IPS-18a (cell line): ENCODE measurements around the gene WNK1.

Source experiments
- H3K27ac ChIP-seq: one replicate; pipeline ENCODE4 v1.5.1; 2013; ENCODE audit warnings: low read length
- H3K27me3 ChIP-seq: one replicate; pipeline ENCODE4 v1.6.1; 2013; ENCODE audit warnings: mild to moderate bottlenecking, low read length; ENCODE audit not compliant: control insufficient read depth, insufficient read depth
- H3K36me3 ChIP-seq: one replicate; pipeline ENCODE4 v1.6.1; 2013; ENCODE audit warnings: low read depth, low read length; ENCODE audit not compliant: control insufficient read depth
- H3K4me1 ChIP-seq: one replicate; pipeline ENCODE4 v1.6.1; 2013; ENCODE audit warnings: low read depth, low read length; ENCODE audit not compliant: control insufficient read depth
- H3K4me3 ChIP-seq: one replicate; pipeline ENCODE4 v1.5.1; 2013; ENCODE audit warnings: low read length
- H3K9ac ChIP-seq: one replicate; pipeline ENCODE4 v1.6.1; 2013; ENCODE audit warnings: mild to moderate bottlenecking, low read length, moderate library complexity
- H3K9me3 ChIP-seq: one replicate; pipeline ENCODE4 v1.6.1; 2013; ENCODE audit warnings: low read depth, low read length; ENCODE audit not compliant: control insufficient read depth

Gene WNK1

DNA sequence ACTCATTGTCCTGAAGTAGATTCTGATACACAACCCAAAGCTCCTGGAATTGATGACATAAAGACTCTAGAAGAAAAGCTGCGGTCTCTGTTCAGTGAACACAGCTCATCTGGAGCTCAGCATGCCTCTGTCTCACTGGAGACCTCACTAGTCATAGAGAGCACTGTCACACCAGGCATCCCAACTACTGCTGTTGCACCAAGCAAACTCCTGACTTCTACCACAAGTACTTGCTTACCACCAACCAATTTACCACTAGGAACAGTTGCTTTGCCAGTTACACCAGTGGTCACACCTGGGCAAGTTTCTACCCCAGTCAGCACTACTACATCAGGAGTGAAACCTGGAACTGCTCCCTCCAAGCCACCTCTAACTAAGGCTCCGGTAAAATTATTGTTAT is 133.3 kb downstream of the WNK1 start:
- no peak overlapping the region for H3K9ac ChIP-seq
- H3K36me3 ChIP-seq: peaks cover 97% of the 10 kb centered on the region
- H3K4me3 ChIP-seq: no peak overlapping the region
- no peaks in the 10 kb centered on the region for H3K27me3 ChIP-seq
- H3K27ac ChIP-seq: no peak overlapping the region
- no peaks in the 10 kb centered on the region for H3K4me1 ChIP-seq
- no peaks in the 10 kb centered on the region for H3K9me3 ChIP-seq

DNA sequence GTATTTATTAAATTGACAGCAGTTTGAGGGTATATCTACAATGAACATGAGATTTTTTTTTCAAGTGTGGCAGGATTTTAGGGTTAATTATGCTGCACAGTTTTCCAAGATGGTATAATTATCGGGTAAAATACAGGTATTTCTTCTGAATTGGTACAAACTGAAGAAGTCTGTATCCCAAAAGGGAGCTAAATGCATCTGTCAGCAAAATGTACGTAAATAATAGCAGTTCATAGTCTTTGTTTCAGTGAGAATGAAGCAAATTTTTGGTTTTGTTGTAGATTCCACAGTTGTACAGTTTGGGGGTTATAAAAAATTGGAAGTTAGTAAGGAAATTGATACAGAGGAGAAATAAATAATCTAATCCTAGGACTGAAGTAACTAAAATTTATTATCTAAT is 133.8 kb downstream of the WNK1 start:
- H3K27ac ChIP-seq: no peak overlapping the region
- peaks cover 92% of the 10 kb centered on the region for H3K36me3 ChIP-seq
- H3K4me1 ChIP-seq: no peaks in the 10 kb centered on the region
- H3K27me3 ChIP-seq: no peaks in the 10 kb centered on the region
- H3K4me3 ChIP-seq: no peak overlapping the region
- H3K9ac ChIP-seq: no peak overlapping the region
- no peaks in the 10 kb centered on the region for H3K9me3 ChIP-seq

DNA sequence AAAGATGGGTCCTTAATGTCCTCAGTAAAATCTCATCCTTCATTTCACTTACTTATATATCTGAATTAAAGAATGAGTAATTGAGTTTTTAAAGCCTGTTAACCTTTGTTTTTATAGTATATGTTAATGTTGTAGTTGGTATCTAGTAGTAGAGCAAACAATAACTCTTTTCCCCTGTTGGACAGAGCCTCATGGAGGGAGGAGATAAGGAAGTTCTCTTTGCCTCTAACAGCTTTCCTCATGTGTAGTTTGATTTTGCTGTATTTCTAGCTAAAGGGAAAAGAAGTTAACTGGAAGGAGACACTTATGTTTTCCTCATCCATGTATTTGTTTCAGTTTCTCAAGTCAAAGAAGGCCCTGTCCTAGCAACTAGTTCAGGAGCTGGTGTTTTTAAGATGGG is 141.8 kb downstream of the WNK1 start:
- no peaks in the 10 kb centered on the region for H3K27me3 ChIP-seq
- no peak overlapping the region for H3K9ac ChIP-seq
- H3K4me1 ChIP-seq: no peaks in the 10 kb centered on the region
- H3K36me3 ChIP-seq: peaks cover 62% of the 10 kb centered on the region
- no peak overlapping the region for H3K4me3 ChIP-seq
- H3K9me3 ChIP-seq: no peaks in the 10 kb centered on the region
- H3K27ac ChIP-seq: no peak overlapping the region

DNA sequence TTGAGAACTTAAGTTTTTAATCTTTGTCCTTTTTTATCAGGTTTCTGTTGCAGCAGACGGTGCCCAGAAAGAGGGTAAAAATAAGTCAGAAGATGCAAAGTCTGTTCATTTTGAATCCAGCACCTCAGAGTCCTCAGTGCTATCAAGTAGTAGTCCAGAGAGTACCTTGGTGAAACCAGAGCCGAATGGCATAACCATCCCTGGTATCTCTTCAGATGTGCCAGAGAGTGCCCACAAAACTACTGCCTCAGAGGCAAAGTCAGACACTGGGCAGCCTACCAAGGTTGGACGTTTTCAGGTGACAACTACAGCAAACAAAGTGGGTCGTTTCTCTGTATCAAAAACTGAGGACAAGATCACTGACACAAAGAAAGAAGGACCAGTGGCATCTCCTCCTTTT is 143.7 kb downstream of the WNK1 start:
- H3K4me1 ChIP-seq: no peaks in the 10 kb centered on the region
- H3K27me3 ChIP-seq: no peaks in the 10 kb centered on the region
- H3K27ac ChIP-seq: no peak overlapping the region
- no peak overlapping the region for H3K9ac ChIP-seq
- peaks cover 65% of the 10 kb centered on the region for H3K36me3 ChIP-seq
- H3K9me3 ChIP-seq: no peaks in the 10 kb centered on the region
- no peak overlapping the region for H3K4me3 ChIP-seq

DNA sequence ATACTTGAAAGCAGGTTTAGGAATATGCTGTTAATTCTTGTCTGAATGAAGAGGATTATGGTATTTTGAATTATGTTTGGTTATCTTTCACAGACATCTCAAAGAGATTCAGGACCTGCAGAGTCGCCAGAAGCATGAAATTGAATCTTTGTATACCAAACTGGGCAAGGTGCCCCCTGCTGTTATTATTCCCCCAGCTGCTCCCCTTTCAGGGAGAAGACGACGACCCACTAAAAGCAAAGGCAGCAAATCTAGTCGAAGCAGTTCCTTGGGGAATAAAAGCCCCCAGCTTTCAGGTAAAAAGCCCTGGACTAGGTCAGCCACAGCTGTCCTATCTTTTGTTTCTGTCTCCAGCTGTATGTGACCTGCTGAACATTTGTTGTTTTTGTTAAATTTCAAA is 145.0 kb downstream of the WNK1 start:
- H3K27ac ChIP-seq: no peak overlapping the region
- no peaks in the 10 kb centered on the region for H3K27me3 ChIP-seq
- no peaks in the 10 kb centered on the region for H3K9me3 ChIP-seq
- no peak overlapping the region for H3K9ac ChIP-seq
- H3K36me3 ChIP-seq: peaks cover 73% of the 10 kb centered on the region
- no peak overlapping the region for H3K4me3 ChIP-seq
- no peaks in the 10 kb centered on the region for H3K4me1 ChIP-seq

DNA sequence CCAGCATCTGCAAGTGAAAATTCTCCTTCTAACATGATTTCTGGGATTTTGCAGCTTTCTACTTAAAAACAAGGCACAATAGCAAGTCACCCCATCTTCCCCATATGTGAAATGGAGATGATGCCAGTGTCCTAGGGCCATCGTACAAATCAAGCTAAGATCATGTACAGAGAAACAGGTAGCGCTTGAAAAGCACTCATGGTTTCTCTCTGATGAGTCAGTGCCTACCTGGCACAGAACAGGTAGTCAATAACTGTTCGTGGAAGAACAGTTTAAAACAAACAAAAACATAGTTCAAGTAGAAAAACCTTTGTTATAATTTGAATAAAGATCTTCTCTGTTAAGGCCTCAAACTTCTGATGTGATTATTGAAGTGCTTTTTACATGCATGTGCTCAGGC is 150.2 kb downstream of the WNK1 start:
- no peak overlapping the region for H3K4me3 ChIP-seq
- H3K36me3 ChIP-seq: peaks cover 69% of the 10 kb centered on the region
- H3K27me3 ChIP-seq: no peaks in the 10 kb centered on the region
- H3K9me3 ChIP-seq: no peaks in the 10 kb centered on the region
- H3K4me1 ChIP-seq: no peaks in the 10 kb centered on the region
- H3K9ac ChIP-seq: no peak overlapping the region
- no peak overlapping the region for H3K27ac ChIP-seq

DNA sequence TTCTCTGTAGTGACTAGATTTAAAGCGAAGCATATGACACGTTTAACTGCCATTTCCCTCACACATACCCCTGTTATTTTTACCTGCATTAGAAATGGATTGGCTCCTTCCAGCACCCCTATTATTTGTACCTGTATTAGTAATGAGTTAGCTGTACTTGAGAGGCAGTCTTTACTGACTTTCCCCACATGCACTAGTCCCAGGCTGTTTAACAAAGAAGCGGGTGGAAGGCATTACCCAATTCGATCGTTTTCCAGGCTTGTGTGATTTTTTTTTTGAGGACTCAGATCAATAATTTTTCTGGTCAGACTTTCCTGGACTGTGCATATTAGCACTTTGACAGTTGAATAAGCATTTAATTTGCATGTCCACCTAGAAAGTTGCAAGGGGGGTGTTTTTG is 150.7 kb downstream of the WNK1 start:
- Histone ChIP-seq H3K36me3 (peaks cover 69% of the 10 kb centered on the region), H3K27me3 (no peaks in the 10 kb centered on the region), H3K4me1 (no peaks in the 10 kb centered on the region), H3K9me3 (no peaks in the 10 kb centered on the region), H3K27ac (no peak overlapping the region), H3K9ac (no peak overlapping the region), H3K4me3 (no peak overlapping the region)

DNA sequence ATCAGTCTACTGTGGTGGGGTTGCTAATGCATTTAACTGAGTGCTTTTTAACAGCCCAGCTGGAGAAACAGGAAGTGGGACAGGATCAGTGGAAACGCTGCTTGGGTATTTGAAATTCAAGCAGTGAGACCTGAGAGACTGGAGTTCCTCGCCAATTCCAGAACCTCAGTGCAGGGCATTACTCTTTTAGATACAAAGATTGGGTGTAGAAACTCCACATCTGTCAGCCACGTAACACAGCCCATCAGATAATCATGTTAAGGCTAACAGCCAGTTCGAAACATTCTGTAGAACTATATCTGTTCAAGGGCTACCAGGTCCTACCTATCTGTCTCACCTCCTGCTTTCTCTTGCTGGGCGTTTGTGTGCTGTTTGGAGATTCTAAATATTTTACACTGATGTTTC is 151.6 kb downstream of the WNK1 start:
- no peak overlapping the region for H3K4me3 ChIP-seq
- H3K9me3 ChIP-seq: no peaks in the 10 kb centered on the region
- H3K4me1 ChIP-seq: no peaks in the 10 kb centered on the region
- H3K36me3 ChIP-seq: peaks cover 74% of the 10 kb centered on the region
- no peak overlapping the region for H3K9ac ChIP-seq
- H3K27me3 ChIP-seq: no peaks in the 10 kb centered on the region
- no peak overlapping the region for H3K27ac ChIP-seq

DNA sequence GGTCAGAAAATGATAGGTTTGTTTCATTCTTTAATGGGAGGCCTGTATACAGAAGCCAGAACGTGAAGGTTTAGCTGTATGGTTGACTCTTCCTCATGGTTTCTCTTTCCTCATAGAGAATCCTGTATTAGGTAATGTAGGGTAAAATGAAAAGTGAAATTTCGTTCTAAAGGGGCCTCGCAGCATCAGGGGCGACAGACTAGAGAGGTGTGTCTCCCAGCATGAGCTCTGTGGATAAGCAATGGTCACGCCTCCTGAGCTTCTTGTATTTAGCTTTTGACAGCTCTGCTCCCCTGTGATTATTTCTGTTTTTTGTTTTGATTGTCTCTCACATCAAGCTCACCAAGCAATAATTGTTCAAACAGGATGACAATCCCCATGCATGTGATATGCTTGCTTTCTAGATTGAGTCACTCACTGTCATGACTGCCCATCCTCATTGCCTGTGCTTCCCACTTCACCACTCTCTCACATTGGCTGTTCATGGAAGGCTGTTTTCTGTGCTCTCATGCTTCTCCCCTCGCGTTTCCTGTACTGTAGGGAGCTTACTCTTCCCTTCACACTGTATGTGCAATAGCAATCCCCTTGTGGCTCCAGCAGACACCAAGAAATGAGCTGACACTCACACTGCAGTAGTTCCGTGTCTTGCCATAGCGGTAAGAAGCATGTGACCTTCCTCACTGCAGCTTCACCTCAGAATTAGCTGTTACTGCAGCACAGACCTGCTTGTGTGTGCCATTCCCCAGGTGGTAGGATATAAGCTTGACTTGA is 153.1 kb downstream of the WNK1 start:
- no peak overlapping the region for H3K4me3 ChIP-seq
- no peak overlapping the region for H3K9ac ChIP-seq
- no peak overlapping the region for H3K27ac ChIP-seq
- peaks cover 76% of the 10 kb centered on the region for H3K36me3 ChIP-seq
- no peaks in the 10 kb centered on the region for H3K4me1 ChIP-seq
- no peaks in the 10 kb centered on the region for H3K9me3 ChIP-seq
- no peaks in the 10 kb centered on the region for H3K27me3 ChIP-seq

DNA sequence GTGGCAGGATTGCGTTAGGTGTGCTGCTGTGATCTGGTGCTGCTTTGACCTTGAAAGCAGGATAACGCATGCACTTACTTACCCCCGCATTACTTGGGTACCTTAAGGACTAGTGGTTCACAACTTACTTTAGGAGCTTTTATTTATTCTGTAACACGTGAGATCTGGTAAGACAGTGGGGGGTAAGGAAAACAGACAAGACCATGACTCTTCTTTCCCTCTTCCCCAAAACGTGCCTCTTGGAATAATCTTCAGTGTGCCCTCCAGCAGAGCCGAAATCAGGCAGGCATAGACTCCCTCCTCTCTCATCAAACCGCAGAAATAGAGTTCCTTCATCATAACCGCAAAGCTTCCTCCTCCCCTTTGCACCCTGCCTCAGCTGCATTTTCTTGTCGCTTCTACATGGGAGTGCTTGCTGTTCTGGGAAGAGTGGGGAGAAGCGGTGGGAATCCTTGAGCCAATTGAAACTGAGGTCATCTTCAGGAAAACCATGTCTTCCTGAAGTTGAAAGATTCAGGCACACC is 153.7 kb downstream of the WNK1 start:
- Histone ChIP-seq H3K9ac (no peak overlapping the region), H3K27me3 (no peaks in the 10 kb centered on the region), H3K36me3 (peaks cover 74% of the 10 kb centered on the region), H3K4me3 (no peak overlapping the region), H3K27ac (no peak overlapping the region), H3K4me1 (no peaks in the 10 kb centered on the region), H3K9me3 (no peaks in the 10 kb centered on the region)

DNA sequence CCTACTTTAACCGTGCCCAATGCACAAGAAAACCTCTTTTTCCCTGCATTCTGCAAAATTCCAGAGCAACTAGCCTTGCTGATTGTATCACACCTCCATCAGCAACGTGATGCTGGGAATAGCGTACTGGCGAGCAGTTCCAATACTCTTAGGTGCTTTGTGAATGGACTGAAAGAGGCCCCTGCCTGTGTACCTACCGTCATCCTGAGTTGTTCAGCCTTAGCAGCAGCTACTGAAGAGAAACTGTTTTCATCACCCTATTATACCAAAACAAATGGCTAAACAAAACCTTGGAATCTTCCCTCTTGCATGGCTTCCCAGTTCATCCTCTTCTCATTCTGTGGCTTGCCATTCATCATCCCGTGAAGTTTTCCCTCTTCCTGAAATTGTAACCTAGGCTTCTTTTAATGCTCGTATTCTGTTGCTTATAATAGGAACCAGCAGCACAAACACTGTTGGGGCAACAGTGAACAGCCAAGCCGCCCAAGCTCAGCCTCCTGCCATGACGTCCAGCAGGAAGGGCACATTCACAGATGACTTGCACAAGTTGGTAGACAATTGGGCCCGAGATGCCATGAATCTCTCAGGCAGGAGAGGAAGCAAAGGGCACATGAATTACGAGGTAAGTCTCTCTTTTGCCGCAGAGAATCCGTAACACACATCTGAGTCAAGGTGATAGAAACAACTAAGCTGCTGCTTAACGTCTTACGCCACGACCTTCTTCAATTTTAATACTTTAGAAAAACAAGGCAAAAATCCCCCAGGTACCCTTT is 155.2 kb downstream of the WNK1 start:
- H3K27ac ChIP-seq: no peak overlapping the region
- peaks cover 69% of the 10 kb centered on the region for H3K36me3 ChIP-seq

More for the DNA sequence above, 155.2 kb downstream of the WNK1 start:
- no peaks in the 10 kb centered on the region for H3K9me3 ChIP-seq
- H3K4me3 ChIP-seq: no peak overlapping the region
- H3K27me3 ChIP-seq: no peaks in the 10 kb centered on the region
- no peaks in the 10 kb centered on the region for H3K4me1 ChIP-seq
- no peak overlapping the region for H3K9ac ChIP-seq
